Measurements from ENCODE around the gene CCL19.

DNA sequence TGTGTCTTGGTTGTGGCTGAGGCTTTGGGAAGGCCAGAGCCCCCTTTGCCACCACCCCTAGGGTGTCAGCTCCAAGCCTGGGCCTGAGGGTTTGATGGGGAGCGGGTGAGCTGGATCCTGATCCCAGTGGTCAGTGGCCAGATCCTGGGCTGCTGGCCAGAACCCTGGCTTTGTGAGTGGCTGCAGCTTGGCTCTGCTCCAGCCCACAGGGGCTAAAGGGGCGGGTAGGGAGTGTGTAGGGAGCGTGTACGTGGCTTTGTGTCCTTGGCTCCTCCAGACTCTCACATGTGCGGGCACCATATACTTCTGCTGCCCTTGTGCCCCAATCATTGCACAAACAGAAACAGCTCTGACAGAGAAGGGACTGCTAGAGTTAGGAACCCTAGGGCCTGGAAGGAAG lies 40.3 kb downstream of the CCL19 start:
- TF ChIP-seq CTCF (conservative IDR thresholded peaks at IDR 0.05 in 1 of 2, IDR thresholded peaks at IDR 0.05 in 1 of 2; ENCODE audit: extremely low read depth in 1 of 2, insufficient read depth in 1 of 2, low read depth in 1 of 2, low read length in 2 of 2), result no peak
- TF ChIP-seq EZH2 (IDR thresholded peaks at IDR 0.05; ENCODE audit: borderline replicate concordance, low read length), result no peak

All from mammary epithelial cell (primary cell).